ENCODE data around the gene VMP1. TPM values are rescaled to one million over a fixed set of nuclear protein-coding genes. Genes with fewer than 3 reads are reported as not detected.

VMP1 gene
- total and polyA plus RNA-seq, 2 donors (not counting 1 experiment from before 2014, with no cell fraction given): 125 to 235 TPM

- no peak overlapping the region for H3K4me2 ChIP-seq (ENCODE audit: extremely low read depth, insufficient read depth, low read length)
- H3K4me3 ChIP-seq (replicated peaks in 1 of 4; ENCODE audit: control extremely low read depth in 1 of 4, insufficient read depth in 1 of 4, low read depth in 3 of 4, low read length in 4 of 4): no peak overlapping the region
- H3K9me3 ChIP-seq (ENCODE audit: control insufficient read depth, insufficient read depth, low read depth, low read length): no peaks in the 10 kb centered on the region
- H3K36me3 ChIP-seq (ENCODE audit: control insufficient read depth, insufficient read depth, low read length): no peaks in the 10 kb centered on the region
- H3K27ac ChIP-seq (ENCODE audit: insufficient read depth, low read length): no peak overlapping the region
- H3K9ac ChIP-seq (ENCODE audit: insufficient read depth, low read length): no peak overlapping the region
- no peaks in the 10 kb centered on the region for H4K20me1 ChIP-seq (ENCODE audit: control insufficient read depth, extremely low read depth, insufficient read depth, low read length)
- H3K79me2 ChIP-seq (ENCODE audit: control insufficient read depth, insufficient read depth, low read length): no peaks in the 10 kb centered on the region
- H3K27me3 ChIP-seq (ENCODE audit: control insufficient read depth, insufficient read depth, low read length): no peaks in the 10 kb centered on the region
- H2AFZ ChIP-seq (ENCODE audit: low read length): no peak overlapping the region
- peak in 1 of 2 donors; percentile 62 for DNase-seq (ENCODE audit: low read depth in 2 of 2)
- H3K4me1 ChIP-seq (ENCODE audit: control insufficient read depth, extremely low read depth, insufficient read depth, low read length): peaks cover 9% of the 10 kb centered on the region
- no peak for TF ChIP-seq EZH2 (IDR thresholded peaks at IDR 0.05; ENCODE audit: low read length, missing control alignments)
- no peak for TF ChIP-seq CTCF (conservative IDR thresholded peaks at IDR 0.05 in 1 of 2, IDR thresholded peaks at IDR 0.05 in 1 of 2; ENCODE audit: low read depth in 1 of 2, low read length in 2 of 2)
Observed at GRCh38 chr17:59769887-59770286, 62.4 kb downstream of the VMP1 start.

GRCh38 chr17:59771093-59771492, 63.6 kb downstream of the VMP1 start:
- H3K79me2 ChIP-seq (ENCODE audit: control insufficient read depth, insufficient read depth, low read length): no peaks in the 10 kb centered on the region
- H3K4me1 ChIP-seq (ENCODE audit: control insufficient read depth, extremely low read depth, insufficient read depth, low read length): peaks cover 6% of the 10 kb centered on the region
- no peaks in the 10 kb centered on the region for H4K20me1 ChIP-seq (ENCODE audit: control insufficient read depth, extremely low read depth, insufficient read depth, low read length)
- no peak overlapping the region for H3K9ac ChIP-seq (ENCODE audit: insufficient read depth, low read length)
- H3K4me3 ChIP-seq (replicated peaks in 1 of 4; ENCODE audit: control extremely low read depth in 1 of 4, insufficient read depth in 1 of 4, low read depth in 3 of 4, low read length in 4 of 4): no peak overlapping the region
- no peak for TF ChIP-seq CTCF (conservative IDR thresholded peaks at IDR 0.05 in 1 of 2, IDR thresholded peaks at IDR 0.05 in 1 of 2; ENCODE audit: low read depth in 1 of 2, low read length in 2 of 2)
- no peak for TF ChIP-seq EZH2 (IDR thresholded peaks at IDR 0.05; ENCODE audit: low read length, missing control alignments)
- no peak overlapping the region for H3K27ac ChIP-seq (ENCODE audit: insufficient read depth, low read length)
- no peaks in the 10 kb centered on the region for H3K9me3 ChIP-seq (ENCODE audit: control insufficient read depth, insufficient read depth, low read depth, low read length)
- no peak overlapping the region for H3K4me2 ChIP-seq (ENCODE audit: extremely low read depth, insufficient read depth, low read length)
- DNase-seq (ENCODE audit: low read depth in 2 of 2): no peak
- no peak overlapping the region for H2AFZ ChIP-seq (ENCODE audit: low read length)
- H3K36me3 ChIP-seq (ENCODE audit: control insufficient read depth, insufficient read depth, low read length): peaks cover 1% of the 10 kb centered on the region
- no peaks in the 10 kb centered on the region for H3K27me3 ChIP-seq (ENCODE audit: control insufficient read depth, insufficient read depth, low read length)

GRCh38 chr17:59775786-59776350, 68.4 kb downstream of the VMP1 start:
- Histone ChIP-seq H3K79me2 (ENCODE audit: control insufficient read depth, insufficient read depth, low read length) (no peaks in the 10 kb centered on the region), H3K4me3 (replicated peaks in 1 of 4; ENCODE audit: control extremely low read depth in 1 of 4, insufficient read depth in 1 of 4, low read depth in 3 of 4, low read length in 4 of 4) (no peak overlapping the region), H3K9ac (ENCODE audit: insufficient read depth, low read length) (no peak overlapping the region), H3K27ac (ENCODE audit: insufficient read depth, low read length) (no peak overlapping the region), H3K27me3 (ENCODE audit: control insufficient read depth, insufficient read depth, low read length) (no peaks in the 10 kb centered on the region), H3K4me1 (ENCODE audit: control insufficient read depth, extremely low read depth, insufficient read depth, low read length) (peaks cover 4% of the 10 kb centered on the region), H3K9me3 (ENCODE audit: control insufficient read depth, insufficient read depth, low read depth, low read length) (no peaks in the 10 kb centered on the region), H4K20me1 (ENCODE audit: control insufficient read depth, extremely low read depth, insufficient read depth, low read length) (no peaks in the 10 kb centered on the region), H2AFZ (ENCODE audit: low read length) (no peak overlapping the region), H3K36me3 (ENCODE audit: control insufficient read depth, insufficient read depth, low read length) (peaks cover 1% of the 10 kb centered on the region), H3K4me2 (ENCODE audit: extremely low read depth, insufficient read depth, low read length) (no peak overlapping the region)
- DNase-seq (ENCODE audit: low read depth in 2 of 2): no peak
- TF ChIP-seq CTCF (conservative IDR thresholded peaks at IDR 0.05 in 1 of 2, IDR thresholded peaks at IDR 0.05 in 1 of 2; ENCODE audit: low read depth in 1 of 2, low read length in 2 of 2) (no peak), EZH2 (IDR thresholded peaks at IDR 0.05; ENCODE audit: low read length, missing control alignments) (no peak)
